WERI-Rb-1 (cell line): ENCODE measurements around the gene FARSB.
"Not testable (repeated sequence)": the region's sequence is repeated elsewhere in the genome, so short reads cannot be mapped to it uniquely, and the experiment has no call there.

Experiments used
- DNase-seq: peaks from one replicate; pipeline ENCODE4 v3.0.0-alpha.2; 2020
- H3K27ac ChIP-seq: fragments of 250-450 bp; sonication (Bioruptor Pico); 2 replicates; pipeline ENCODE4 v1.5.1; 2020; ENCODE audit warnings: mild to moderate bottlenecking, moderate library complexity
- H3K27me3 ChIP-seq: fragments of 250-450 bp; sonication (Bioruptor Pico); 2 replicates; pipeline ENCODE4 v1.5.1; 2021; ENCODE audit warnings: mild to moderate bottlenecking, low read depth, moderate library complexity; ENCODE audit not compliant: insufficient read depth, severe bottlenecking
- H3K36me3 ChIP-seq: fragments of 250-450 bp; sonication (Bioruptor Pico); 2 replicates; pipeline ENCODE4 v1.5.1; 2020; ENCODE audit warnings: mild to moderate bottlenecking, moderate library complexity
- H3K4me3 ChIP-seq: 2 replicates; pipeline ENCODE4 v1.5.1; 2011; ENCODE audit warnings: low read depth, mild to moderate bottlenecking, control low read depth, low read length
- H3K9me3 ChIP-seq: fragments of 250-450 bp; sonication (Bioruptor Pico); 2 replicates; pipeline ENCODE4 v1.5.1; 2021; ENCODE audit warnings: mild to moderate bottlenecking, moderate library complexity; ENCODE audit not compliant: severe bottlenecking
- TF ChIP-seq, protein P1 (sequence below): IDR thresholded peaks from 2 replicates; pipeline ENCODE4 v1.5.1; 2011; ENCODE audit warnings: low read depth, mild to moderate bottlenecking, control low read depth, inconsistent platforms, low read length

The FARSB gene

DNA sequence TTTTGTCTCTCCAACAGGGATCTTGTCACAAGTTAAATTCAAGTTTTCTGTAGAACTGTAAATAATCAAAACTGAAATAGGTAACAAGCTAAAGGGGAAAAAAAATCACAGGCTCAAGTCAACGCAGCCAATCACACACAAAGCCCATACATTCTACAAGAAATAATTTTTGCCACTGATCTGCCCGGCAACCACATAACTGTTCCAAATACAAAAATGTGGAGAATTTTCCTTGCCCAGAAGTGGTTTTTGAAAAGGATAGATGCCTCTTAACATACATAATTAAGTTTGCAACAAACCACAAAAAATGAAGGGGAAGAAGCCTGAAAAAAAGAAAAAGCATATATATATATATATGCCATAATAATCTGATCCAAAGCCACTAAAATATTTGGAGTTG is 60.3 kb downstream of the FARSB start:
- no peaks in the 10 kb centered on the region; the same call in 1 of the 2 replicates for H3K36me3 ChIP-seq

GRCh38 chr2:222594679-222595078 is 61.2 kb downstream of the FARSB start:
- no peaks in the 10 kb centered on the region; the same call in 1 of the 2 replicates for H3K36me3 ChIP-seq
- no peak for DNase-seq
- TF ChIP-seq, protein P1, sequence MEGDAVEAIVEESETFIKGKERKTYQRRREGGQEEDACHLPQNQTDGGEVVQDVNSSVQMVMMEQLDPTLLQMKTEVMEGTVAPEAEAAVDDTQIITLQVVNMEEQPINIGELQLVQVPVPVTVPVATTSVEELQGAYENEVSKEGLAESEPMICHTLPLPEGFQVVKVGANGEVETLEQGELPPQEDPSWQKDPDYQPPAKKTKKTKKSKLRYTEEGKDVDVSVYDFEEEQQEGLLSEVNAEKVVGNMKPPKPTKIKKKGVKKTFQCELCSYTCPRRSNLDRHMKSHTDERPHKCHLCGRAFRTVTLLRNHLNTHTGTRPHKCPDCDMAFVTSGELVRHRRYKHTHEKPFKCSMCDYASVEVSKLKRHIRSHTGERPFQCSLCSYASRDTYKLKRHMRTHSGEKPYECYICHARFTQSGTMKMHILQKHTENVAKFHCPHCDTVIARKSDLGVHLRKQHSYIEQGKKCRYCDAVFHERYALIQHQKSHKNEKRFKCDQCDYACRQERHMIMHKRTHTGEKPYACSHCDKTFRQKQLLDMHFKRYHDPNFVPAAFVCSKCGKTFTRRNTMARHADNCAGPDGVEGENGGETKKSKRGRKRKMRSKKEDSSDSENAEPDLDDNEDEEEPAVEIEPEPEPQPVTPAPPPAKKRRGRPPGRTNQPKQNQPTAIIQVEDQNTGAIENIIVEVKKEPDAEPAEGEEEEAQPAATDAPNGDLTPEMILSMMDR, result no peak

More for the DNA sequence above, 60.3 kb downstream of the FARSB start:
- TF ChIP-seq, protein P1, result no peak
- H3K27ac ChIP-seq, result no peak overlapping the region
- H3K9me3 ChIP-seq, result no peaks in the 10 kb centered on the region
- DNase-seq, result no peak
- no peak overlapping the region for H3K4me3 ChIP-seq
- no peaks in the 10 kb centered on the region for H3K27me3 ChIP-seq

DNA sequence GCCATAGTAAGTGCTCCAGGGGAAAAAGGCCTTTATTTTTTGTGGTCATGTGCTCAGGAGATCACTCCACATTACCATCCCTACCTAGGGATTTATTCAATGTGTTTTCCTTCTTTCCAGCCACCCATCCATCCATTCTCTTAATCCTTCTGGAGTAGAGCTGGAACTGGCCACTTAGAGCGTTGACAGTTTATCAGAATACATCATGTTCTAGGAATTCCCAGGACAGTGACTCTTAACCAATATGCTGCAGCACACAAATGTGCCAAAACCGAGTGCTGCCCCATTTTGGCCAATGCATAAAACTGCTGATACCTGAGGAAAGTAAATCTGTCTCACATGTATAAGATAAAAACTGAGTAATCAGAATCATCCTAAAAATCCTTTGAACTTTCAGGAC is 63.7 kb downstream of the FARSB start:
- H3K36me3 ChIP-seq, result no peaks in the 10 kb centered on the region; the same call in 1 of the 2 replicates
- H3K4me3 ChIP-seq, result no peak overlapping the region
- H3K27me3 ChIP-seq, result no peaks in the 10 kb centered on the region
- DNase-seq, result no peak
- H3K27ac ChIP-seq, result no peak overlapping the region
- no peaks in the 10 kb centered on the region for H3K9me3 ChIP-seq
- TF ChIP-seq, protein P1, result no peak

More at GRCh38 chr2:222594679-222595078, 61.2 kb downstream of the FARSB start:
- no peaks in the 10 kb centered on the region for H3K9me3 ChIP-seq
- H3K27ac ChIP-seq, result no peak overlapping the region
- no peaks in the 10 kb centered on the region for H3K27me3 ChIP-seq
- no peak overlapping the region for H3K4me3 ChIP-seq

DNA sequence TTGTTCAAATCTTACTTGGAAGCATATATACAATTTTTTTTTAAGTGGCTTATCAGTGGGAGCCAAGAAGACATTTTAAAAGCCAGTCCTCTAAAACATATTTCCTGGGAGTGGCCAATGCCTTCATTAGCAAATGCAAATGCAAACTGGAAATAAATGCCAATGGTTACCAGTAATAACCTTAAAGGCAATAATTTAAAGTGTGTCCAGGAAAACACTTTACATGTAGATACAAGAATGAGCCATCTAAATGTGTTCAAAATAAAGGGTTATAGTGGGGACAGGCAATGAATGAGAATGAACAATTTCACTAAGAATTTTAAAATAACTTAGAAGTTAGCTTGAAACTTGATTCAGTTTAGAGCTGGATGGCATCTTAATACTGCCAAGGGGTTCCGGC is 64.2 kb downstream of the FARSB start:
- Histone ChIP-seq H3K27ac (no peak overlapping the region), H3K27me3 (no peaks in the 10 kb centered on the region), H3K4me3 (no peak overlapping the region), H3K9me3 (no peaks in the 10 kb centered on the region), H3K36me3 (no peaks in the 10 kb centered on the region; the same call in 1 of the 2 replicates)
- TF ChIP-seq, protein P1, result no peak
- DNase-seq, result no peak

- DNase-seq, H3K4me3 ChIP-seq, H3K27me3 ChIP-seq, H3K27ac ChIP-seq, H3K9me3 ChIP-seq, H3K36me3 ChIP-seq: not testable (repeated sequence)
Measured at GRCh38 chr2:222584589-222584988, 71.3 kb downstream of the FARSB start.

DNA sequence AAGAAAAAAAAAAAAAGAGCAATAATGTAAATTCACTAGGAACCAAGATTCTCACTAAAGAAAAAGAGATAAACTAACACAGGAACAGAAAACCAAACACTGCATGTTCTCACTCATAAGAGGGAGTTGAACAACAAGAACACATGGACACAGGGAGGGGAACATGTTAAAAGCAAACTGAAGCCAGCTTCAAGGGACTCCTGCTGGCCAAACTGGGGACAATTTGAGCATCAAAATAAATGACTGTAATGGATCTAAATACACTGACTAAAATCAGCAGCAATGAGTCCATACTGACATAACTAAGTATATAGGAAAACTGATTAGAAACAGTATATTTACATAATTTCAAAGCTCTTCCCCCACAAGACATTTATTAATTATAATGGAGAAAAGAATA is 73.0 kb downstream of the FARSB start:
- no peak overlapping the region for H3K27ac ChIP-seq
- no peaks in the 10 kb centered on the region for H3K27me3 ChIP-seq
- no peak overlapping the region for H3K4me3 ChIP-seq
- TF ChIP-seq, protein P1, result no peak
- H3K36me3 ChIP-seq, result no peaks in the 10 kb centered on the region
- peaks cover 4% of the 10 kb centered on the region for H3K9me3 ChIP-seq
- no peak for DNase-seq
